Panc1 (cell line): Measurements from ENCODE around the gene RPS6KA6. TPM values are rescaled to one million over a fixed set of nuclear protein-coding genes. Genes with fewer than 3 reads are reported as not detected.

ENCODE experiments used
- ATAC-seq: fragments of 200-7000 bp; cut with Tn5 transposase; 2 replicates; pipeline ENCODE4 v1.9.1; 2020; ENCODE audit warnings: mild to moderate bottlenecking, moderate library complexity
- BruUV-seq: library from RNA; stranded (reverse); fragments of 400-500 nt; replicated peaks from 2 replicates; lab custom pipeline; 2021; lab: Mats Ljungman, UMichigan
- CTCF ChIA-PET: fragments of 300-600 bp; sonication (Branson Sonifier 250); formaldehyde crosslinking; loops from one replicate; lab custom pipeline; 2022; ENCODE audit warnings: antibody characterized with exemption; lab: Charles Lee
- POLR2A ChIA-PET: fragments of 300-600 bp; sonication (Branson Sonifier 250); formaldehyde crosslinking; loops from one replicate; lab custom pipeline; 2022; ENCODE audit warnings: antibody characterized with exemption; lab: Charles Lee
- DNase-seq: peaks from one replicate; pipeline ENCODE4 v3.0.0-alpha.2; 2010; ENCODE audit warnings: low read depth, low spot score
- H3K27ac ChIP-seq: 2 replicates; pipeline ENCODE4 v1.5.1; 2011; ENCODE audit warnings: mild to moderate bottlenecking, low read length, inconsistent platforms
- H3K27me3 ChIP-seq: fragments of 200-500 bp; sonication (Bioruptor generic); 2 replicates; pipeline ENCODE4 v1.6.0; 2014; ENCODE audit warnings: low read length, inconsistent platforms; ENCODE audit not compliant: control insufficient read depth, insufficient read depth
- H3K36me3 ChIP-seq: fragments of 200-500 bp; sonication (Bioruptor generic); 2 replicates; pipeline ENCODE4 v1.5.1; 2014; ENCODE audit warnings: inconsistent platforms, mild to moderate bottlenecking, low read length, moderate library complexity; ENCODE audit not compliant: control insufficient read depth, insufficient read depth
- H3K4me1 ChIP-seq: 2 replicates; pipeline ENCODE4 v1.5.1; 2011; ENCODE audit warnings: inconsistent platforms, mild to moderate bottlenecking, low read length, moderate library complexity; ENCODE audit not compliant: control insufficient read depth, insufficient read depth
- H3K4me3 ChIP-seq, 2 experiments: 2 replicates each; pipeline ENCODE4 v1.5.1; 2011 to 2012; ENCODE audit warnings: low read depth in 2 of 2, low read length in 2 of 2, mild to moderate bottlenecking in 2 of 2, inconsistent platforms in 1 of 2, moderate library complexity in 1 of 2
- H3K9me3 ChIP-seq: fragments of 200-500 bp; sonication (Bioruptor generic); 2 replicates; pipeline ENCODE4 v1.5.1; 2014; ENCODE audit warnings: low read depth, mild to moderate bottlenecking, inconsistent platforms, low read length, moderate library complexity; ENCODE audit not compliant: control insufficient read depth, insufficient read depth
- POLR2AphosphoS5 ChIP-seq: IDR thresholded peaks from 2 replicates; pipeline ENCODE4 v1.6.1; 2012; ENCODE audit warnings: mild to moderate bottlenecking, low read depth, low read length, moderate library complexity
- SIN3A ChIP-seq: IDR thresholded peaks from 2 replicates; pipeline ENCODE4 v1.6.1; 2012; ENCODE audit warnings: low read depth, mild to moderate bottlenecking, low read length, moderate library complexity, borderline replicate concordance; ENCODE audit not compliant: insufficient read depth
- TCF7L2 ChIP-seq: IDR thresholded peaks from 2 replicates; pipeline ENCODE4 v1.6.1; 2011; ENCODE audit warnings: mild to moderate bottlenecking, low read depth, low read length, inconsistent platforms
- in situ Hi-C: cut with HindIII; loops from 2 replicates; pipeline ENCODE4 v1.10.0; 2016; ENCODE audit warnings: low sequenced_read_pairs, low pct_unique_long_range_greater_than_20kb
- intact Hi-C: fragments of 100-400 bp; cut with micrococcal nuclease; formaldehyde crosslinking; loops from one replicate; pipeline ENCODE4 v1.10.0; 2022; ENCODE audit not compliant: unreplicated experiment
- total RNA-seq: library from RNA; stranded (reverse); gene quantifications from one replicate; pipeline ENCODE4 v1.2.1, GENCODE V29; 2021; ENCODE audit not compliant: unreplicated experiment
- TF ChIP-seq, protein P1 (sequence below): fragments of 450-650 bp; IDR thresholded peaks from 2 replicates; pipeline ENCODE4 v1.5.1; 2017; ENCODE audit warnings: mild to moderate bottlenecking
- TF ChIP-seq, protein P2 (sequence below), 2 experiments: IDR thresholded peaks; 2 replicates each; pipeline ENCODE4 v1.6.1; 2011 to 2012; ENCODE audit warnings: low read depth in 2 of 2, control low read depth in 1 of 2, low read length in 1 of 2, mild to moderate bottlenecking in 1 of 2, moderate library complexity in 1 of 2; ENCODE audit not compliant: insufficient read depth in 1 of 2

RPS6KA6 gene
- total RNA-seq, 1 experiment from 2014 or later, result 0.05 TPM

DNA sequence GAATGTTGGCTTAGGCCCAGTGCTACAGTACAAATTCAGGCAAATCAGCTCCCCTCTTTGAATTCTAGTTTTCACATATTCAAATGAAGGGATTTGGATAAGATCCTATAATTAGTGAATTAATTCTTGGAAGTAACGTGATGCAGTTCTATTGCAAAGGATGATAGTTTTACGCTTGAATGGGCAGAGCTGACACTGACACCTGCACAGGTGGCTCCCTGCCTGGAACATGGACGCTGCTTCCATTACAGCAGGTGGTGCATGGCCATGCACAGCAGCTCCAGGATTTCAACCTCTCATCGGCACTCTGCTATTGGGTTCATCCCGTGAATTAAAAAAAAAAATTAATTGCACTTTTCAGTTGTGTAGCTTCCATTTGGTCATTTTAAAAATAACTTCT lies 28.4 kb upstream of the RPS6KA6 start:
- CTCF ChIA-PET, result no interaction called here
- no peak for TF ChIP-seq POLR2AphosphoS5
- TF ChIP-seq, protein P1, sequence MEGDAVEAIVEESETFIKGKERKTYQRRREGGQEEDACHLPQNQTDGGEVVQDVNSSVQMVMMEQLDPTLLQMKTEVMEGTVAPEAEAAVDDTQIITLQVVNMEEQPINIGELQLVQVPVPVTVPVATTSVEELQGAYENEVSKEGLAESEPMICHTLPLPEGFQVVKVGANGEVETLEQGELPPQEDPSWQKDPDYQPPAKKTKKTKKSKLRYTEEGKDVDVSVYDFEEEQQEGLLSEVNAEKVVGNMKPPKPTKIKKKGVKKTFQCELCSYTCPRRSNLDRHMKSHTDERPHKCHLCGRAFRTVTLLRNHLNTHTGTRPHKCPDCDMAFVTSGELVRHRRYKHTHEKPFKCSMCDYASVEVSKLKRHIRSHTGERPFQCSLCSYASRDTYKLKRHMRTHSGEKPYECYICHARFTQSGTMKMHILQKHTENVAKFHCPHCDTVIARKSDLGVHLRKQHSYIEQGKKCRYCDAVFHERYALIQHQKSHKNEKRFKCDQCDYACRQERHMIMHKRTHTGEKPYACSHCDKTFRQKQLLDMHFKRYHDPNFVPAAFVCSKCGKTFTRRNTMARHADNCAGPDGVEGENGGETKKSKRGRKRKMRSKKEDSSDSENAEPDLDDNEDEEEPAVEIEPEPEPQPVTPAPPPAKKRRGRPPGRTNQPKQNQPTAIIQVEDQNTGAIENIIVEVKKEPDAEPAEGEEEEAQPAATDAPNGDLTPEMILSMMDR, result no peak
- TF ChIP-seq TCF7L2, result no peak
- TF ChIP-seq, protein P2, sequence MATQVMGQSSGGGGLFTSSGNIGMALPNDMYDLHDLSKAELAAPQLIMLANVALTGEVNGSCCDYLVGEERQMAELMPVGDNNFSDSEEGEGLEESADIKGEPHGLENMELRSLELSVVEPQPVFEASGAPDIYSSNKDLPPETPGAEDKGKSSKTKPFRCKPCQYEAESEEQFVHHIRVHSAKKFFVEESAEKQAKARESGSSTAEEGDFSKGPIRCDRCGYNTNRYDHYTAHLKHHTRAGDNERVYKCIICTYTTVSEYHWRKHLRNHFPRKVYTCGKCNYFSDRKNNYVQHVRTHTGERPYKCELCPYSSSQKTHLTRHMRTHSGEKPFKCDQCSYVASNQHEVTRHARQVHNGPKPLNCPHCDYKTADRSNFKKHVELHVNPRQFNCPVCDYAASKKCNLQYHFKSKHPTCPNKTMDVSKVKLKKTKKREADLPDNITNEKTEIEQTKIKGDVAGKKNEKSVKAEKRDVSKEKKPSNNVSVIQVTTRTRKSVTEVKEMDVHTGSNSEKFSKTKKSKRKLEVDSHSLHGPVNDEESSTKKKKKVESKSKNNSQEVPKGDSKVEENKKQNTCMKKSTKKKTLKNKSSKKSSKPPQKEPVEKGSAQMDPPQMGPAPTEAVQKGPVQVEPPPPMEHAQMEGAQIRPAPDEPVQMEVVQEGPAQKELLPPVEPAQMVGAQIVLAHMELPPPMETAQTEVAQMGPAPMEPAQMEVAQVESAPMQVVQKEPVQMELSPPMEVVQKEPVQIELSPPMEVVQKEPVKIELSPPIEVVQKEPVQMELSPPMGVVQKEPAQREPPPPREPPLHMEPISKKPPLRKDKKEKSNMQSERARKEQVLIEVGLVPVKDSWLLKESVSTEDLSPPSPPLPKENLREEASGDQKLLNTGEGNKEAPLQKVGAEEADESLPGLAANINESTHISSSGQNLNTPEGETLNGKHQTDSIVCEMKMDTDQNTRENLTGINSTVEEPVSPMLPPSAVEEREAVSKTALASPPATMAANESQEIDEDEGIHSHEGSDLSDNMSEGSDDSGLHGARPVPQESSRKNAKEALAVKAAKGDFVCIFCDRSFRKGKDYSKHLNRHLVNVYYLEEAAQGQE (IDR thresholded peaks at IDR 0.05; ENCODE audit: insufficient read depth in 1 of 2, low read depth in 2 of 2, low read length in 1 of 2), result no peak
- no peak for TF ChIP-seq SIN3A
- in situ Hi-C loops, result no loop called here

DNA sequence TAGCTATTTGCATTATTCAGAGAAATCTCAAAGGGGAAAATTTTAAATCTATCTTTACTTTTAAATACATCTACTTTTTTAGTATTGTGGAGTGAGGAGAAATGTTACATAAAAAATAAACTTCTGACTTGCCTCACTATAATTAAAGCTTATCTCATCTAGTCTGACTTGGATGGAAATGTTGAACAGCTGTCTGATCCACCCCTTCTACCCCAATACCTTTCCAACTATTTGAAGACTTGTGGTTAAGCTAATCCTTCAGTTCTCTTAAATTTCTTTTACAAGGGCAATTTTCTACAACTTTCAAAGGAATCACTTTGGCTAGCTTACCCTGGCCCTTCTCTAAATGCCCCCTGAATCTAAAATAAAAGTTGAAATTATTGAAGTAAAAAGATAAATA lies 17.3 kb upstream of the RPS6KA6 start:
- CTCF ChIA-PET, result no interaction called here
- Histone ChIP-seq H3K4me1 (no peaks in the 10 kb centered on the region), H3K36me3 (no peaks in the 10 kb centered on the region), H3K27ac (no peak overlapping the region), H3K9me3 (no peaks in the 10 kb centered on the region), H3K4me3 (no peak overlapping the region), H3K27me3 (no peaks in the 10 kb centered on the region)
- intact Hi-C loops, result no loop called here
- TF ChIP-seq, protein P2 (IDR thresholded peaks at IDR 0.05; ENCODE audit: insufficient read depth in 1 of 2, low read depth in 2 of 2, low read length in 1 of 2), result no peak
- TF ChIP-seq SIN3A, result no peak
- TF ChIP-seq, protein P1, result no peak
- no peak for TF ChIP-seq TCF7L2
- TF ChIP-seq POLR2AphosphoS5, result no peak
- POLR2A ChIA-PET, result no interaction called here
- BruUV-seq, result no TSS peak
- in situ Hi-C loops, result no loop called here
- ATAC-seq (no peak), DNase-seq (no peak)

More for the DNA sequence above, 28.4 kb upstream of the RPS6KA6 start:
- no peak overlapping the region for H3K4me3 ChIP-seq
- BruUV-seq, result no TSS peak
- no peaks in the 10 kb centered on the region for H3K27me3 ChIP-seq
- no peaks in the 10 kb centered on the region for H3K9me3 ChIP-seq
- no peak overlapping the region for H3K27ac ChIP-seq
- ATAC-seq (no peak), DNase-seq (no peak)
- POLR2A ChIA-PET, result no interaction called here
- intact Hi-C loops, result no loop called here
- no peaks in the 10 kb centered on the region for H3K36me3 ChIP-seq
- no peaks in the 10 kb centered on the region for H3K4me1 ChIP-seq
